ENCODE results near the gene MUC13. TPM values are rescaled to one million over a fixed set of nuclear protein-coding genes. Genes with fewer than 3 reads are reported as not detected.

Gene MUC13
- polyA plus RNA-seq, 2 of the 4 experiments (the other 2 are of a cell fraction), result 5.5 to 8.8 TPM

DNA sequence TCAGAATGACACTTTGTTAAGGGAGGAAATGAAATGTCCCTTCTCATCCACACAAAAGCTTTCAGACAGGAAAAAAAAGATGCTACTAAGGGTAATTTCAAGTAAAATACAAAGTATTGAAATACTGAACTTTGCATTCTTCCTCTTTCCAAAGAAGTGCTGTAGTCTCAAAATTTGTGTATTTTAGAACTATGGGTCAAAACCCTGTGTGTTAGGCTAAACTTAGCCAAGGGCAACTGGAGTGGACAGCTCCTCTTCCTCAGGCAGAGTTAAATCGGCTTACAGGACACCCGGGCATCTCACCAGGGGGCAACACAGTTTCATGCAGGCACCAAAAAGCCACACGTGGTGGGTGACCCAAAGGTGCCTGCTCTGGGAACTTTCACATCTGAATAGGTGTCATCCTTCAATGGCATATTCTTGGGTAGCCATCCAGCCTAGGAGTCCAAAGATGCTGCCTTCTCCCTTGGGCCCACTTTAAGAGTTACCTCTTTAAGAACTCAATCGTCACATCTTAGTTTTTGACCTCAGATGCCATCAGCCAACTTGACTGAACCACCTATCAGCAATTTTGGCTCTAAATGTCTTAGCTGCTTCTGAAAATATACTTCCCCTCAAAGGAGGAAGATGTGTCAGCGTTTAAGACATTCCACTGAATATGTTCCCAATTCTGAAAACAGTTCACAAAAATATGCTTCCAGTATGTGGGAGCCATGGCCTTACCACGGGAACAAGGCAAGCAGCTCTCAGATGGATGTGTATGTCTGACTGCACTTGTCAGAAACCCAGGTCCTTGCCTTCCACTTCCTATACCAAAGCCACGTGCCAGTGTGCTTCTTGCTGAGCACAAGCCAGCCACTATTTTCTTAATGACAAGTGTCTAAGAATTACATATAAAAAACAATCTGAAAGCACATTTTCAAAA, 32.2 kb upstream of the MUC13 start:
- ATAC-seq, result no peak
- no peak for FAIRE-seq
- CTCF ChIA-PET, result interaction anchor here (0.7 kb wide), 1 partner anchor 36 kb away, joined by 3 read pairs; no protein-coding TSS in a partner anchor
- POLR2A ChIA-PET, result no interaction called here
- H3K9me3 ChIP-seq, result no peaks in the 10 kb centered on the region
- no peak overlapping the region for H3K4me3 ChIP-seq
- 81% methylated on average over 7 of the region's 7 CpGs for WGBS (ENCODE audit: missing lambda C conversion rate)
- no peak for TF ChIP-seq RAD21 (conservative IDR thresholded peaks at IDR 0.05 in 1 of 2, IDR thresholded peaks at IDR 0.05 in 1 of 2)
- TF ChIP-seq NR3C1 (IDR thresholded peaks at IDR 0.05), result no peak
- TF ChIP-seq, protein P1, sequence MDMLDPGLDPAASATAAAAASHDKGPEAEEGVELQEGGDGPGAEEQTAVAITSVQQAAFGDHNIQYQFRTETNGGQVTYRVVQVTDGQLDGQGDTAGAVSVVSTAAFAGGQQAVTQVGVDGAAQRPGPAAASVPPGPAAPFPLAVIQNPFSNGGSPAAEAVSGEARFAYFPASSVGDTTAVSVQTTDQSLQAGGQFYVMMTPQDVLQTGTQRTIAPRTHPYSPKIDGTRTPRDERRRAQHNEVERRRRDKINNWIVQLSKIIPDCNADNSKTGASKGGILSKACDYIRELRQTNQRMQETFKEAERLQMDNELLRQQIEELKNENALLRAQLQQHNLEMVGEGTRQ (IDR thresholded peaks at IDR 0.05), result no peak
- TF ChIP-seq, protein P2, sequence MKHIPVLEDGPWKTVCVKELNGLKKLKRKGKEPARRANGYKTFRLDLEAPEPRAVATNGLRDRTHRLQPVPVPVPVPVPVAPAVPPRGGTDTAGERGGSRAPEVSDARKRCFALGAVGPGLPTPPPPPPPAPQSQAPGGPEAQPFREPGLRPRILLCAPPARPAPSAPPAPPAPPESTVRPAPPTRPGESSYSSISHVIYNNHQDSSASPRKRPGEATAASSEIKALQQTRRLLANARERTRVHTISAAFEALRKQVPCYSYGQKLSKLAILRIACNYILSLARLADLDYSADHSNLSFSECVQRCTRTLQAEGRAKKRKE (CRISPR knock-in tag; IDR thresholded peaks at IDR 0.05; ENCODE audit: low read depth), result no peak
- no peak for TF ChIP-seq HOXB5 (CRISPR knock-in tag; IDR thresholded peaks at IDR 0.05)
- TF ChIP-seq ELK1 (IDR thresholded peaks at IDR 0.05; ENCODE audit: low read depth, low read length), result no peak
- no peak for TF ChIP-seq MAFK (IDR thresholded peaks at IDR 0.05; ENCODE audit: partially characterized antibody)
- TF ChIP-seq NPAS2 (CRISPR knock-in tag; IDR thresholded peaks at IDR 0.05; ENCODE audit: borderline replicate concordance), result no peak
- no peak for TF ChIP-seq PHF8 (IDR thresholded peaks at IDR 0.05; ENCODE audit: borderline replicate concordance, low read depth)
- TF ChIP-seq CTCF (IDR thresholded peaks at IDR 0.05), result no peak
- no peak for TF ChIP-seq ZC3H11A (IDR thresholded peaks at IDR 0.05)
- no peak for TF ChIP-seq ESRRA (IDR thresholded peaks at IDR 0.05; ENCODE audit: borderline replicate concordance, low read length)
- TF ChIP-seq KDM1A (IDR thresholded peaks at IDR 0.05; ENCODE audit: low read depth), result no peak
- no peak for TF ChIP-seq JUNB (IDR thresholded peaks at IDR 0.05)
- no peak for TF ChIP-seq FOXS1 (CRISPR knock-in tag; IDR thresholded peaks at IDR 0.05)
- TF ChIP-seq SREBF2 (IDR thresholded peaks at IDR 0.05), result no peak
- TF ChIP-seq FOSB (CRISPR knock-in tag; IDR thresholded peaks at IDR 0.05), result no peak
- TF ChIP-seq, protein P3, sequence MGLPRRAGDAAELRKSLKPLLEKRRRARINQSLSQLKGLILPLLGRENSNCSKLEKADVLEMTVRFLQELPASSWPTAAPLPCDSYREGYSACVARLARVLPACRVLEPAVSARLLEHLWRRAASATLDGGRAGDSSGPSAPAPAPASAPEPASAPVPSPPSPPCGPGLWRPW (IDR thresholded peaks at IDR 0.05), result no peak
- no peak for TF ChIP-seq HOXA7 (CRISPR knock-in tag; IDR thresholded peaks at IDR 0.05)
- no peak for TF ChIP-seq POLR2AphosphoS2 (conservative IDR thresholded peaks at IDR 0.05; ENCODE audit: low read length)
- DNase-seq (ENCODE audit: low read depth in 1 of 2, low spot score in 1 of 2), result no peak
- no peak overlapping the region for H3K4me2 ChIP-seq
- 0 out of 3 replicates have a peak, but pooled peaks cover 4% of the 10 kb centered on the region for H3K4me1 ChIP-seq
- no peak overlapping the region for H3K27ac ChIP-seq

- FAIRE-seq (no peak), ATAC-seq (no peak), DNase-seq (ENCODE audit: low read depth in 1 of 2, low spot score in 1 of 2) (no peak)
- Histone ChIP-seq H3K4me2 (no peak overlapping the region), H3K4me3 (no peak overlapping the region), H3K9me3 (no peaks in the 10 kb centered on the region), H3K27ac (no peak overlapping the region), H3K4me1 (0 out of 3 replicates have a peak, but pooled peaks cover 4% of the 10 kb centered on the region)
- TF ChIP-seq HEYL (CRISPR knock-in tag; IDR thresholded peaks at IDR 0.05), result no peak
- no peak for TF ChIP-seq E2F6 (IDR thresholded peaks at IDR 0.05; ENCODE audit: borderline replicate concordance, low read depth)
- no peak for TF ChIP-seq CBX2 (IDR thresholded peaks at IDR 0.05; ENCODE audit: borderline replicate concordance, low read depth)
- no peak for TF ChIP-seq RFX5 (IDR thresholded peaks at IDR 0.05)
- no peak for TF ChIP-seq KDM1A (IDR thresholded peaks at IDR 0.05; ENCODE audit: low read depth)
- TF ChIP-seq HOXA7 (CRISPR knock-in tag; IDR thresholded peaks at IDR 0.05), result no peak
- TF ChIP-seq, protein P4, sequence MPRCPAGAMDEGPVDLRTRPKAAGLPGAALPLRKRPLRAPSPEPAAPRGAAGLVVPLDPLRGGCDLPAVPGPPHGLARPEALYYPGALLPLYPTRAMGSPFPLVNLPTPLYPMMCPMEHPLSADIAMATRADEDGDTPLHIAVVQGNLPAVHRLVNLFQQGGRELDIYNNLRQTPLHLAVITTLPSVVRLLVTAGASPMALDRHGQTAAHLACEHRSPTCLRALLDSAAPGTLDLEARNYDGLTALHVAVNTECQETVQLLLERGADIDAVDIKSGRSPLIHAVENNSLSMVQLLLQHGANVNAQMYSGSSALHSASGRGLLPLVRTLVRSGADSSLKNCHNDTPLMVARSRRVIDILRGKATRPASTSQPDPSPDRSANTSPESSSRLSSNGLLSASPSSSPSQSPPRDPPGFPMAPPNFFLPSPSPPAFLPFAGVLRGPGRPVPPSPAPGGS (IDR thresholded peaks at IDR 0.05), result no peak
- TF ChIP-seq, protein P1 (IDR thresholded peaks at IDR 0.05), result no peak
- TF ChIP-seq, protein P5, sequence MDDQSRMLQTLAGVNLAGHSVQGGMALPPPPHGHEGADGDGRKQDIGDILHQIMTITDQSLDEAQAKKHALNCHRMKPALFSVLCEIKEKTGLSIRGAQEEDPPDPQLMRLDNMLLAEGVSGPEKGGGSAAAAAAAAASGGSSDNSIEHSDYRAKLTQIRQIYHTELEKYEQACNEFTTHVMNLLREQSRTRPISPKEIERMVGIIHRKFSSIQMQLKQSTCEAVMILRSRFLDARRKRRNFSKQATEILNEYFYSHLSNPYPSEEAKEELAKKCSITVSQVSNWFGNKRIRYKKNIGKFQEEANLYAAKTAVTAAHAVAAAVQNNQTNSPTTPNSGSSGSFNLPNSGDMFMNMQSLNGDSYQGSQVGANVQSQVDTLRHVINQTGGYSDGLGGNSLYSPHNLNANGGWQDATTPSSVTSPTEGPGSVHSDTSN (IDR thresholded peaks at IDR 0.05), result no peak
- TF ChIP-seq NPAS2 (CRISPR knock-in tag; IDR thresholded peaks at IDR 0.05; ENCODE audit: borderline replicate concordance), result no peak
- TF ChIP-seq MAFK (IDR thresholded peaks at IDR 0.05; ENCODE audit: partially characterized antibody), result no peak
- CTCF ChIA-PET, result no interaction called here
- POLR2A ChIA-PET, result no interaction called here
- whole genome bisulfite sequencing (ENCODE audit: missing lambda C conversion rate), result 78% methylated on average over 1 of the region's 1 CpG
These were observed 30.9 kb upstream of the MUC13 start for GRCh38 chr3:124965413-124965812.
